Lower leg skin (tissue), 3 donors: Measurements from ENCODE around the gene EPSTI1.

Experiments used
- CTCF ChIP-seq, 3 donors: fragments of 450-650 bp; IDR thresholded peaks; one replicate each; pipeline ENCODE4 v1.5.1; 2016; ENCODE audit warnings: antibody characterized with exemption in 3 of 3, mild to moderate bottlenecking in 3 of 3, moderate library complexity in 2 of 3
- POLR2A ChIP-seq, 2 donors: fragments of 450-650 bp; IDR thresholded peaks; one replicate each; pipeline ENCODE4 v1.6.1; 2016 to 2017; ENCODE audit warnings: antibody characterized with exemption in 2 of 2, mild to moderate bottlenecking in 1 of 2, moderate library complexity in 1 of 2

- TF ChIP-seq CTCF (IDR thresholded peaks at IDR 0.05) (no peak), POLR2A (IDR thresholded peaks at IDR 0.05) (no peak)
These were observed 24.2 kb upstream of the EPSTI1 start for GRCh38 chr13:43016226-43016625.
